ENCODE measurements around the gene NVL.

Gene NVL

GRCh38 chr1:224193319-224193966 lies 136.5 kb downstream of the NVL start:
- no peak for DNase-seq (ENCODE audit: low read depth)

DNA sequence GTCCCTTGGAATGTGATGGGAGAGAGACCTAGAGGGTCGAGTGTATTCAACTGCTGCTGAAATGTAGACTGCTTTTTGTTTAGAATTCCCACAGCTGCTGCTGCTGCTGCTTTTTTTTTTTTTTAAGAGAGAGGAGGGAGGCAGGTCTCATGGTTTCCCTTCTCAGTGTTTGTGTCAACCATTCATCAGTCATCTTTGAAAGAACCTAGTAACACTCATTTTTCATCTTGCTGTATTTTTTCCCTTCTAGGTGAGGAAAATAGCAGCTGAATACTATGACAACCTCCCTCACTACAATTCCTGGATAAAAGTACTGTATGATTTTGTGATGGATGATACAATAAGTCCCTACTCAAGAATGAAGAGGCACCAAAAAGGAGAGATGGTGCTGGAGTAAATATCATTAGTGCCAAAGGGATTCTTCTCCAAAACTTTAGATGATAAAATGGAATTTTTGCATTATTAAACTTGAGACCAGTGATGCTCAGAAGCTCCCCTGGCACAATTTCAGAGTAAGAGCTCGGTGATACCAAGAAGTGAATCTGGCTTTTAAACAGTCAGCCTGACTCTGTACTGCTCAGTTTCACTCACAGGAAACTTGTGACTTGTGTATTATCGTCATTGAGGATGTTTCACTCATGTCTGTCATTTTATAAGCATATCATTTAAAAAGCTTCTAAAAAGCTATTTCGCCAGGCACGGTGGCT lies 137.7 kb downstream of the NVL start:
- DNase-seq (ENCODE audit: low read depth), result no peak

- DNase-seq (ENCODE audit: low read depth), result no peak
These were observed 140.4 kb downstream of the NVL start for GRCh38 chr1:224189561-224189960.

DNA sequence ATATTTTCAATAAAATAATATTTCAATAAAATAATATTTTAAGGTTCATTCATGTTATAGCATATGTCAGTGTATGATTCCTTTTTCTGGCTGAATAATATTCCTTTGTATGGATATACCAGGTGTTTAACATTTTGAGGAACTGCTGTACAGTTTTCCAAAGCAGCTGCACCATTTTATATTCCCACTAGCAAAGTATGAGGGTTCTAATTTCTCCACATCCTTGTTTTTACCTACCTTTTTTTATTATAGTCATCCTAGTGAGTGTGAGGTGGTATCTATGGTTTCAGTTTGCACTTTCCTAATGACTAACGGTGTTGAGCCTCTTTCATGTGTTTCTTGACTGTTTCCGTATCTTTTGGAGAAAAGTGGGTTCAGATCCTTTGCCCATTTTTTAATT lies 141.7 kb downstream of the NVL start:
- DNase-seq (ENCODE audit: low read depth), result no peak

DNA sequence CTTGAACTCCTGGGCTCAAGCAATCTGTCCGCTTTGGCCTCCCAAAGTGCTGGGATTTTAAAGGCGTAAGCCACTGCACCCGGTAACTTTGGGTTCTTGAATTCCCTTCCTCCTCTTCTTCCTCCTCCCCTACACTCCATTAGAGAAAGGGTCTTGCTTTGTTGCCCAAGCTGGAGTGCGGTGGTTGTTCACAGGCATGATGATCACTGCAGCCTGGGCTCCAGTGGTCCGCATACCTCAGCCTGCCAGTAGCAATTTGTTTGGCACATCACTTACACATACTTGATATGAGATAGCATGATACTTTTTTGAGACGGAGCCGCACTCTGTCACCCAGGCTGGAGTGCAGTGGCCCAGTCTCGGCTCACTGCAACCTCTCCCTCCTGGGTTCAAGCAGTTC lies 144.8 kb downstream of the NVL start:
- no peak for DNase-seq (ENCODE audit: low read depth)

DNA sequence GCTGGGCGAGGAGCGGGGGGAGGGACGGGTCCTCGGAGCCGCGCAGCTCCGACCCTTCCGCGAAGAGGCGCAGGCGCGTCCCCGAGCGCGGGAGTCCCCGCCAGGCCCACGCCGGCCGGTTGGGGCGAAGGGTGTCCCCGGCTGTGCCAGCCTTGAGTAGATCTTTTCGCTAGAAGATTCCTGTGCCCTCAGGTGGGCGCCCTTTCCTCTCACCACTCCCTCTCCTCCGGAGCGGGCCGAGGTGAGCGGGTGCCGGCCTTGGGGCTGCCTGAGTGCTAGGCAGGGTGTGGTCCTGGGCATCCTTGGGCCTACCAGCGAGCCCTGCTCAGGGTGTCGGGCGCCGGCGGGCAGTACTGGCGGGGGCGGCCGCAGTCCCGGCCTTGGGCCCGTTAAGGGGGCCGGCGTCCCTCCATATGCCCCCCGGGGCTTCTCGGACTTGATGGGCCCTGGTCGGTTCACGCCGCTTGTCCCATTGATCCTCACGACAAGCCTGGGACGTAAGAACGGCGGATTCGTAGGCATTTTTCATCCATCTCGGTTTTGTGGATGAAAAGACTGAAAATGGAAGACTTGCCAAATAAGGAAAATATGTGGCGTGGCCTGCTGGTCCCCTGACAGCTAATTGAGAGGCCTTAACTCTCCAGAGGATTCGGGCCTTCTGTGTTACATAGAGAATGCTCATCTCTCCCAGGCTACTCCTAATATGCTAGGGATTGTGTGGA lies 146.2 kb downstream of the NVL start:
- DNase-seq (ENCODE audit: low read depth), result no peak

DNA sequence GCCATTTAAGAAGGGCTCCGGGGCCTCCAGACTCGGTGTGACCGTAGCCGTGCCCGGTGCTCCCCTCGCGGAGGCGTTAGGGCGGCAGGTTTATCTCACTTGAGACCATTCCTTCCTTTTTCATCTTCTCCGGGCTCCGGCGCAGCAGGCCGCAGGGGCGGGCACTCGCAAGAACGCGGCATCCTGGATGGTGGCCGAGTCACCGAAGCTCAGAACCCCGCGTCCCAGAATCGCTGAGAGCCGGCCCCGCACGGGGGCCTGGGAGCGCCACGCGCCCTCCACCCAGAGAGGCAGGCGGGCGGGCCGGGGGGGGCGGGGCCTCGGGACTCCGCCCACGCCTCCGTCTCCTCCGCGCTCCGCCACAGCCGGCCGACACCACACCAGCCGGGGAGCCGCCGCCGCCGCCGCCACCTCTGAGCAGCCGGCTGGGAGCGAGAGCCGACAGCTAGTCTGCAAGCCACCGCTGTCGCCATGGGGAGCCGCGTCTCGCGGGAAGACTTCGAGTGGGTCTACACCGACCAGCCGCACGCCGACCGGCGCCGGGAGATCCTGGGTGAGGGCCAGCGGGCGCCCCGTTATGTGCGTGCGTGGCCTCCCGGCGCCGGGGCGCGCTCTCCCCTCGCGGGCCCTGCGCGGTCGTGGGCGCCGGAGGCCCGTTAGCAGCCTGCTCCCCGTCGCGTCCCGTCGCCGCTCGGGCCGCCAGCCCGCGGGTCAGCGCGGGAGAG lies 146.9 kb downstream of the NVL start, which contains the start of gene DEGS1:
Gene DEGS1 (plus strand): TSS at position 375 of the 725 bp plus-strand sequence. CDS start 97 bp downstream, at position 472.
- DNase-seq (ENCODE audit: low read depth), result peak; percentile 52

DNA sequence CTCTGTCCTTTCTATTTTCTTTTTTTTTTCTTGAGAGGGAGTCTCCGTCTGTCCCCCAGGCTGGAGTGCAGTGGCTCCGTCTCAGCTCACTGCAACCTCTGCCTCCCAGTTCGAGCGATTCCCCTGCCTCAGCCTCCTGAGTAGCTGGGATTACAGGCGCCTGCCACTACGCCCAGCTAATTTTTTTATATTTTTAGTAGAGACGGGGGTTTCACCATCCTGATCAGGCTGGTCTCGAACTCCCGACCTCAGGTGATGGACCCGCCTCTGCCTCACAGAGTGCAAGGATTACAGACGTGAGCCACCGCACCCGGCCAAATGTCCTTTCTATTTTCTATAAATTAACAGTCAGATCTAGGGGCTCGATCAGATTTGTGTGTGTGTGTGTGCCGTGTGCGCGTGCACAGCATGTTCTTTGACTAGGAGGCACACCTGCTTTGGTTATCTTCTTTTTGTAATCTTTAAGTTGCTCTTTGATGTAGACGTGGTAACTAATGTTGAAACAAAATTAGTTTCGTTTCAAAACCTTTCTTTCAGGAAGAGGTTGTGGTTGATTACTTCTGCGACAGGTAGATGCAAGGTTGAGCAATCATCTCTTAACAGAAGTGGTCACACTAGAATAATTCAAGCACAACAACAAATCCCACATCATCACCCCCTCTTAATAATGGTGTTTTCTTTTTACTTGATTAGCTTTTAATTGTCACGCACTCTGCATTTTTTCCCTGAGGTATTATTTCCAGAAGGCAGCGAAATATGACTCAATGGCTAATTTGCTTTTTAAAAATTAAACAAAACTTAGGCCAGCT lies 147.7 kb downstream of the NVL start:
- no peak for DNase-seq (ENCODE audit: low read depth)

DNA sequence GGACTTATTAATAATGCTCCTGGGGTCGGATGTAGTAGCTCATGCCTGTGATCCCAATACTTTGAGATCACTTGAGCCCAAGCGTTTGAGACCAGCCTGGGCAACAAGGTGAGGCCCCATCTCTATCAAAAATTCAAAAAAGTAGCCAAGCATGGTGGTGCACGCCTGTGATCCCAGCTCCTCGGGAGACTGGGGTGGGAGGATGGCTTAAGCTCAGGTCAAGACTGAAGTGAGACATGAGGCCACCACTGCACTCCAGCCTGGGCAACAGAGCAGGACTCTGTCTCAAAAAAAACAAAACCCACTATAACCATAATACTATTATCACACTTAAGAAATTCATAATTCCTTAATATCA lies 148.5 kb downstream of the NVL start:
- no peak for DNase-seq (ENCODE audit: low read depth)

GRCh38 chr1:224180783-224181452 lies 149.1 kb downstream of the NVL start:
- DNase-seq (ENCODE audit: low read depth), result no peak

- no peak for DNase-seq (ENCODE audit: low read depth)
These were observed 151.1 kb downstream of the NVL start for GRCh38 chr1:224178894-224179293.

DNA sequence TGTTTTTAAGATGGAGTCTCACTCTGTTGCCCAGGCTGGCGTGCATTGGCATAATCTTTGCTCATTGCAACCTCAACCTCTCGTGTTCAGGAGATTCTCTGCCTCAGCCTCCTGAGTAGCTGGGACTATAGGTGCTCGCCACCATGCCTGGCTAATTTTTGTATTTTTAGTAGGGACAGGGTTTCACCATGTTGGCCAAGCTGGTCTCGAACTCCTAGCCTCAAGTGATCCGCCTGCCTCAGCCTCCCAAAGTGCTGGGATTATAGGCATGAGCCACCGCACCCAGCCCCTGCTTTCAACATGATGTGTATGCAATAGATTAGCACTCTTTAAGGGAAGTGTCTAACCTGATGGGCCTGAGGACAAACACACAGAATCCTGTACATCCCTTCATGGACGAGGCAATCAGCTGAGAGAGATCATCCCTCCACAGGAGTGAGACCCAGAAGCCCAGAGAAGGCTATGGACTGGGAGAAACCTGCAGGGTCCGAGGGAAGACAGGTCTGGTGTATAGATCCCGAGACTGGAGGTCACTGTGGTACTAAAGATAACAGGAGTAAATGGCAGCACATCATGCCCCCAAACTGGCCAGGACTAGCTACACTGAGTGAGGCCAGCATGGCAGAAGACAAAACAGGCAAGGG lies 152.5 kb downstream of the NVL start:
- no peak for DNase-seq (ENCODE audit: low read depth)
